Measurements from ENCODE around the gene ZFHX2. TPM values are rescaled to one million over a fixed set of nuclear protein-coding genes. Genes with fewer than 3 reads are reported as not detected.

The ZFHX2 gene
- total and polyA plus RNA-seq, 9 donors: 0.35 to 2.5 (median 1.8) TPM

DNA sequence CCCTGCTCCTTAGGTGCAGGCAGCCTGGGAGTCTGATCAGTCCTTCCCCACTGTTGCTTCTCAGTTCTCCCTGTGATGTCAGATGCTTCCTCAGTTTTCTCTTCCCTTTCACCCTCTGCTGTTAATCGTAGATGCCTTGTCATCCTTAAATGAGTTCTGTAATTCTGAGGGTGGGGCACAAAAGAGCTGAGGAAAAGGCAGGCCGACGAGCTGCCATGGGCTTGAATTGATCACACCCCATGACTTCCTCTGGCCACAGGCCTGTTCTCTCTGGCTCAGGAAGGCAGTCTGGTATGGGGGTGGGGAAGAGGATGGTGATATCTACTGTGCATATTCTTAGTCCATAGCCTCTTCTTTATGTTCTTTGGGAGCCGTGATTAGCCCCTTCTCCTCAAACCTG lies 21.3 kb upstream of the ZFHX2 start:
- H3K27me3 ChIP-seq (ENCODE audit: control insufficient read depth, insufficient read depth, low read length): peaks cover 64% of the 10 kb centered on the region
- WGBS (ENCODE audit: insufficient coverage): no CpG with 5 or more reads among the region's 4 CpGs
- no peak overlapping the region for H3K27ac ChIP-seq (ENCODE audit: low read length)

DNA sequence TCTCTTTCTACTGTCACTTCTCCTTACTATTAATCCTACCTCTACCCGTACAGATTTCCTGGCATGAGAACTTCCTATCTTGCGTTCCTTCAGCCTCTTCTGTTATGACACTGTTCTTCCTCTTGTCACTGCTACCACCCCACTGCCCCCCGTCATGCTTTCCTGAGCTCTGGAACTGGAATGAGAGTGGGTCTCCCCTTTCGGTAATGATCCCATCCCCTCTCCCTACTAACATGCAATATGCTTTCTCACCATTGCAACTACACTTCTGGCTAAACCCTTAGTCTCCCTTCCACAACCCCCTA lies 20.9 kb upstream of the ZFHX2 start:
- Histone ChIP-seq H3K36me3 (ENCODE audit: control insufficient read depth, insufficient read depth, low read length) (no peaks in the 10 kb centered on the region), H3K9me3 (replicated peaks; ENCODE audit: control insufficient read depth, low read depth, low read length) (no peaks in the 10 kb centered on the region), H3K27ac (ENCODE audit: low read length) (no peak overlapping the region), H3K4me3 (ENCODE audit: low read length) (no peak overlapping the region), H3K27me3 (ENCODE audit: control insufficient read depth, insufficient read depth, low read length) (peaks cover 61% of the 10 kb centered on the region), H3K4me1 (ENCODE audit: control insufficient read depth, insufficient read depth, low read length) (peaks cover 12% of the 10 kb centered on the region)
- 51% methylated on average over 4 of the region's 4 CpGs for WGBS (ENCODE audit: insufficient coverage)
- DNase-seq: no peak

More for the DNA sequence above, 21.3 kb upstream of the ZFHX2 start:
- no peaks in the 10 kb centered on the region for H3K36me3 ChIP-seq (ENCODE audit: control insufficient read depth, insufficient read depth, low read length)
- H3K9me3 ChIP-seq (replicated peaks; ENCODE audit: control insufficient read depth, low read depth, low read length): no peaks in the 10 kb centered on the region
- H3K4me1 ChIP-seq (ENCODE audit: control insufficient read depth, insufficient read depth, low read length): peaks cover 8% of the 10 kb centered on the region
- DNase-seq: peak; percentile 46
- no peak overlapping the region for H3K4me3 ChIP-seq (ENCODE audit: low read length)

DNA sequence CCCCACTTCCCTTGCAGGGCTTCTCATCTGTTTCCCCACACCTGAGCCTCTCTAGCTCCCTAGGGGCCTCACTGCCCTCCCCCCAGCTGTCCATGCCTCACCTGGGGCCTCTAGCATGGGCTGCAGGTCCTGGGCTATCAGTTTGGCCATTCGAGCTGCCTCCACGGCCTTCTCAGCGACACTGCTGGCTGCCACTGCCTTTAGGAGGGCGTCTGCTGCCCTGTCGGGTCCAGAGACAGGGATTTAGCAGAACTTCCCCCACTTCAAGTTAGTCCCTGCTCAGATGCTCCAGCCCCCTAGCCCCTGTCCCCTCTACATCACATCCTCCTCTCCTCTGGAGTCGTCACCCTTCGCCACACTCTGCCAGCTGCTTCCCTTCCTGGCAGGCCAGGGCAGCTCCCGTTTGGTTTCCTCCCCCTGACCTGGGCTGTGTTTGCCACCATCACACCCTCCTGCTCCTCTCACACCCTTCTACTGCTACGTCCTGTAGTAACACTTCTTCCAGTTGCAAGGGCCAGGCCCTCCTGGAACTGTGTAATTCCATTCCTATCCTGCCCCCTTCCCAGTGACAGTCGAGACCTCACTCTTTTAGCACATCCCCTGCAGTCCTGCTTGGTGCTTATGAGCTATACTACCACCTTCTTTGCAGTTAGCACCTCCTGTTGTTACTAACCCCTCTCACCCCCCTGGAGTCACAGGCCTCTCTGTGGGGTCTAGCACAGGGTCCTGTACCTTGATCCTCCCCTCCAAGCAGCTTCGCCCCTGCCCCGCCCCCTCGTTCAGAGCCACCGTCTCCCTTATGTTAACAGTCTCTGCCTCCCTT lies 20.3 kb upstream of the ZFHX2 start:
- 43% methylated on average over 14 of the region's 14 CpGs for WGBS (ENCODE audit: insufficient coverage)
- no peak for DNase-seq
- Histone ChIP-seq H3K27ac (ENCODE audit: low read length) (no peak overlapping the region), H3K4me3 (ENCODE audit: low read length) (no peak overlapping the region), H3K36me3 (ENCODE audit: control insufficient read depth, insufficient read depth, low read length) (no peaks in the 10 kb centered on the region), H3K27me3 (ENCODE audit: control insufficient read depth, insufficient read depth, low read length) (peaks cover 55% of the 10 kb centered on the region), H3K9me3 (replicated peaks; ENCODE audit: control insufficient read depth, low read depth, low read length) (no peaks in the 10 kb centered on the region), H3K4me1 (ENCODE audit: control insufficient read depth, insufficient read depth, low read length) (peaks cover 15% of the 10 kb centered on the region)

DNA sequence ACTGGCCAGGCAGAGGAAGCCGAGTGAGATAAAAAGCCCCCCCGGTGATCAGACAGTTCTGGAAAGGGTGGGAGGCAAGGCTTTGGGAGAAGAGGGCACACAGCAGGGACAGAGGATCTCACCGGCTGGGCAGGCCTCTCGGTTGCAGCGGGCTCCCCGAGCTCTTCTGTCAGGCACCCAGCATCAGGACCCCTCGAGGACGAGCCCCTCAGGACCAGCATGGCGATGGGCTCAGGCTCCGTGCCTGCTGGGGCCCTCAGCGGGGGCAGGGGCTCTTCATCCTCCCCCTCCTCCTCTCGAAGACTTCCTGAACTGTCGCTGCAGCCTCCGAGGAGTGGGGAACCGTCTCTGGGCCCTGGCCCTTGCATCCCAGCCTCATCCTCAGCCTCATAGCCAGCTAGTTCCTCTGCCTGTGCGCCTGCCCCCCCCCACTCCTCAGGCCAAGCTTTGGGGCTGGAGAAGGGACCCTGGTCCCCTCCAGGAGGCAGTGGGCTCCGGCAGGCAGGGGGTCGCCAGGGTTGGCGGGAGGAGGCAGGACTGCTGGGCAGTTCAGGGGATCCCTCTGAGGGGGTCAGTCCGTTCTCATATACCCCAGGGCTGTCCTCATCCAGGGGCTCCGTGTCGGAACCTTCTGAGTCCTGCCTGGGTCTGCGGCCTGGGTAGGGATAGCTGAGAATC lies 19.4 kb upstream of the ZFHX2 start:
- DNase-seq: no peak
- no peaks in the 10 kb centered on the region for H3K9me3 ChIP-seq (replicated peaks; ENCODE audit: control insufficient read depth, low read depth, low read length)
- H3K4me1 ChIP-seq (ENCODE audit: control insufficient read depth, insufficient read depth, low read length): peaks cover 16% of the 10 kb centered on the region
- peaks cover 47% of the 10 kb centered on the region for H3K27me3 ChIP-seq (ENCODE audit: control insufficient read depth, insufficient read depth, low read length)
- WGBS (ENCODE audit: insufficient coverage): 81% methylated on average over 20 of the region's 23 CpGs
- H3K36me3 ChIP-seq (ENCODE audit: control insufficient read depth, insufficient read depth, low read length): no peaks in the 10 kb centered on the region
- H3K4me3 ChIP-seq (ENCODE audit: low read length): no peak overlapping the region
- H3K27ac ChIP-seq (ENCODE audit: low read length): no peak overlapping the region

DNA sequence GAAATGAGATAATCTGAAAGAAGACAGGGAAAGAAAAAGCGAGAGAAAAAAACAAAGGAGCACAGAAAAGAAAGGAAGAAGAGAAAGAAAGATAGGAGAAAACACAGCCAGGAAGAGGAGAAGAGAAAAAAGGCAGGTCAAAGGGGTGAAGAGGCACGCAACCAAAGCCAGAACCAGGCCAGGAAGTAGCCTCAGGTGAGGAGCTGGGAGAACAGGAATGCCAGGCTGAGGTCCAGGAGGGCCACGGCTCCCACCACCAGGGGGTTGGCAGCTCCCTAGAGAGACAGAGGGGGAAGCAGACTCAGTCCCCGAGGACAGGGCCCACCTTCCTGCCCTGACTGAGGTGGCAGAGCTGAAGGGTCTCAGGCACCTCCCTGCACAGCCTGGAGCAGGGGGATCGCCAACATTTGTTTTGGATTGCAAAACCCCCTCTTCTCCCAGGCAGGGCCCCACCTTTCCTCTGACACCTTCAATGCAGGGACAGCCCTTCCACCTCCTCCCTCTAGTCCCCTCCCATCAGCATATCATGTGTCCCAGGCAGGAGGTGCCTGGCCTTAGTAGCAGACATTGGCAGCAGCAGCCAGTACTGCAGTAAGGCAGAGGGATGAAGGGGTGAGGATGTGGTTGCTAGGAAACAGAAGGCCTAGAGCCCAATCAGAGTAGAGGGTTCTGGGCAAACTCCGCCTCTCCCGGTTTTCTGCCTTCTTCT lies 18.0 kb upstream of the ZFHX2 start:
- no peaks in the 10 kb centered on the region for H3K9me3 ChIP-seq (replicated peaks; ENCODE audit: control insufficient read depth, low read depth, low read length)
- no peak overlapping the region for H3K4me3 ChIP-seq (ENCODE audit: low read length)
- WGBS (ENCODE audit: insufficient coverage): 47% methylated on average over 5 of the region's 7 CpGs
- H3K4me1 ChIP-seq (ENCODE audit: control insufficient read depth, insufficient read depth, low read length): peaks cover 16% of the 10 kb centered on the region
- H3K27ac ChIP-seq (ENCODE audit: low read length): no peak overlapping the region
- H3K36me3 ChIP-seq (ENCODE audit: control insufficient read depth, insufficient read depth, low read length): no peaks in the 10 kb centered on the region
- H3K27me3 ChIP-seq (ENCODE audit: control insufficient read depth, insufficient read depth, low read length): peaks cover 35% of the 10 kb centered on the region
- DNase-seq: peak; percentile 48

DNA sequence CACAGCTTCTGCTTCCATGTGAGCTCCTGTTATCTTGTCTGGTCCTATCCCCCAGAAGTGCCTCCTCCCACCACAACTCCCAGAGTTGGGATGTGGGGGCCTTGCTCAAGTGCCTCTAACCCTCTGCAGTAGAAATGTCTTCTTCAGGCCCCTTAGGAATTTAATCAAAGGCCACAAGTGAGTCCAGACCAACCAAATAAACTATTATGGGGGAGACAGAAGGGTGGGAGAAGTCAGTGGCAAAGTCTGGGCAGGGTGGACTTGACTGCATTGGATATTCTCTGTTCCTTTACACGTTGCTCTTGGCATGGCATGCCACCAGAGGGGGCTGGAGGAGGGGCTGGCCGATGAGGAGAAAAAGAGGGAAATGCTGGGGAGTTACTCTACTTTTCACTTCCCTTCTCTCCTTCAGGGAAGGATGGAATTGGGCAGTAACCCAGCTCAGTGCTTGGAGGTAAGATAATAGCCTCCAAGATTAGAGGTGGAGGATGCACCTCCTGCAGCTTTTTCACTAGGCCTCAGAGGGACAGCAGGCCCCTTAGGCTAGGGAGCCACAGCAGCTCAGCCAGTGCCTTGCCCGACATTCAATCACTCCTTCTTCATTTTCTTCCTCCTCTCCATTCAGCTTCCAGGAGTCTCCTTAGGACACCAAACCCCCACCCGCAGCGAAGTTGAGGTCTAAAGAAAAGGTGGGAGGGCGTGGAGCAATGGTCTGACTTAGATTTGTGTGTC lies 17.2 kb upstream of the ZFHX2 start:
- no CpG with 5 or more reads among the region's 6 CpGs for WGBS (ENCODE audit: insufficient coverage)
- H3K27ac ChIP-seq (ENCODE audit: low read length): no peak overlapping the region

DNA sequence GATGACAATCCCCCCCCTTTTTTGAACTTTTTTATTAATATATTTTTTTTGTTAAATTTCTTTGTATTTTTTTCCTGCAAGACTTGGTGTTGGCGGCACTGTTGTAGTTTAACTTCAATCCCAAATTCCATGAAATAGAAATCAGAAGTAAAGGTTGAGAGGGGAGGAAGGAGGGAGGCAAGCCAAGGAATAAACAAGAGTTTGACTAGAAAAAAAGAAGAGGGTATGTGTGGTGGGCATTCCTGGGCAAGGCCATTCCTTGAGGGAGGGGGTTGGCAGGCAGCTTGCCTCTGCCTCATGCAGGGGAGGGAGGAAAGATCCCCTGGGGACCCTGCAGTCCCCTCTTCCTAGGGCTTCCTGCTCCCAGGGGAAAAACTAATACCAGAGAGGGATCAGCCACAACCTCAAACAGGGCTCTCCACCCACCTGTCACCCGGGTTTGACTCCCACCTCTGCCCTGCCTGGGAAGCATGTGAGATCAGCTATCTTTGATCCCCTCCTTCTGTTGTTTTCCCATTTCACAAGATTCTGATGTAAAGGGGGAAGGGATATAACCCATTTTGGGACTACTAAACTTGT lies 16.5 kb upstream of the ZFHX2 start:
- H3K27ac ChIP-seq (ENCODE audit: low read length): peak overlapping the region; percentile 2

More for the DNA sequence above, 17.2 kb upstream of the ZFHX2 start:
- H3K4me1 ChIP-seq (ENCODE audit: control insufficient read depth, insufficient read depth, low read length): peaks cover 16% of the 10 kb centered on the region
- no peaks in the 10 kb centered on the region for H3K9me3 ChIP-seq (replicated peaks; ENCODE audit: control insufficient read depth, low read depth, low read length)
- H3K4me3 ChIP-seq (ENCODE audit: low read length): no peak overlapping the region
- H3K27me3 ChIP-seq (ENCODE audit: control insufficient read depth, insufficient read depth, low read length): peaks cover 31% of the 10 kb centered on the region
- H3K36me3 ChIP-seq (ENCODE audit: control insufficient read depth, insufficient read depth, low read length): no peaks in the 10 kb centered on the region
- peak; percentile 52 for DNase-seq

DNA sequence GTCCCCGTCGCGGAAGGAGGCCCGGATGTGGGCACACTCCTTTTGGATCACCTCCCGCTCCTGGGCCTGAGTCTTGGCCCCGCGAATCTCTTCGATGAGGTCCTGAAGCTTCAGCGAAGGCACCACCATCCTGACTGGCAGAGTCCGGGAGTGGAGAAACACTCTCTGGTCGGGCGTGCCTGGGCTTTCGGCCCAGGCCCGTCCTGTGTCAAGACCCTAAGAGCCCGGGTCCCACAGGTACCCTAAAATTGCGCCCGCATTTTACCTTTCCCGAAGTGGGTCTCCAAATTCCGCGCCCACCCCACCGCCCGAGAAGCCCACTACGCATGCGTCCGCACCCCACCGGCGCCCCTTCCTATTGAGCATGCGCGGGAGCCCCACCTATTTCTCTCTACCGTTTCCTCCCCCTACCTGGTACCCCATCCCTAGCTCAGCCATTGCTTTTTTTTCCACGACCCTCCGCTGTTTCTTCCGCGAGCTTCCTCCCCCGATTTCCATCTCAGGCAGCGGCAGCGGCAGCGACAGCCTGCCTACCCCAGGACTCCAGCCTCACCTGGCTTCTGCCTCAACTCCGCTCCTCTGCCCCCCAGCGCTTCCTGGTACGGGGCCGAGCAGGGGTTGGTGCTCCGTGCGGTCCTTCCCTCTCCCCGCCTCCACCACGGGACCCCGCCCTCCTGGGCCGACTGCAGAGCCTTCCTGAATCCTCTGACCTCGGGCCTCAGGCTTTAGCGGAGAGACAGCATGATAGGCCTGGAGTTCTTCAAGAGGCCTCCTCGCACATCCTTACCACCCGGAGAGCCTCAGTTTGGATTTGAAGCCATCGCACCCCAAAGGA lies 15.8 kb upstream of the ZFHX2 start, which contains the start of gene AP1G2:
Gene AP1G2, minus strand, starts transcription at position 606 of the 835 bp plus-strand sequence. Its CDS starts 477 bp downstream, at position 129.
- Histone ChIP-seq H3K4me1 (ENCODE audit: control insufficient read depth, insufficient read depth, low read length) (peaks cover 16% of the 10 kb centered on the region), H3K4me3 (ENCODE audit: low read length) (peak within 1 kb of the TSS; percentile 56), H3K27me3 (ENCODE audit: control insufficient read depth, insufficient read depth, low read length) (peaks cover 17% of the 10 kb centered on the region), H3K27ac (ENCODE audit: low read length) (peak within 1 kb of the TSS; percentile 2), H3K36me3 (ENCODE audit: control insufficient read depth, insufficient read depth, low read length) (no peaks in the 10 kb centered on the region), H3K9me3 (replicated peaks; ENCODE audit: control insufficient read depth, low read depth, low read length) (no peaks in the 10 kb centered on the region)
- peak; percentile 89 for DNase-seq
- 0% methylated on average over 50 of the region's 53 CpGs for WGBS (ENCODE audit: insufficient coverage)

More for the DNA sequence above, 16.5 kb upstream of the ZFHX2 start:
- Histone ChIP-seq H3K9me3 (replicated peaks; ENCODE audit: control insufficient read depth, low read depth, low read length) (no peaks in the 10 kb centered on the region), H3K4me1 (ENCODE audit: control insufficient read depth, insufficient read depth, low read length) (peaks cover 16% of the 10 kb centered on the region), H3K4me3 (ENCODE audit: low read length) (peak overlapping the region; percentile 56), H3K36me3 (ENCODE audit: control insufficient read depth, insufficient read depth, low read length) (no peaks in the 10 kb centered on the region), H3K27me3 (ENCODE audit: control insufficient read depth, insufficient read depth, low read length) (peaks cover 24% of the 10 kb centered on the region)
- WGBS (ENCODE audit: insufficient coverage): no CpG with 5 or more reads among the region's 2 CpGs
- DNase-seq: no peak

DNA sequence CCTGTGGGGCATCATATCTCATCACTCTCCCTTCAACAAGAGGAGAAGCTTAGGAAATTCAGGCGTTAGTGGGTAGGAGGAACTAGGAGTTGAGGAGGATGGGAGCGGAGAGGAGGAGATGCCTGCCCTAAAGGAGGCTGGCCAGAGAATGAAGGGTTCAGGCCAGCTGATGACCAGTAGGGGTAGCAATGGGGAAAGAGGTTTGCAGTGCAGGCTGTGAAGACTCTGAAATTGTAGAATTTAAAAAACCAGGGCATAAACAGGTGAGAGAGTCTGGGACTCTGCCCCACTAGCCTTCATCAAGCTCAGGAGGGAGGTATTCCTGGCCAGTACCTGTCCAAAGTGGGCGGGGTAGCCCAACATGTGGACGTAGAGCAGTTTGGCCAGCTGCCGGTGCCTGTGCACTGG lies 15.2 kb upstream of the ZFHX2 start:
- DNase-seq: peak; percentile 47
- Histone ChIP-seq H3K36me3 (ENCODE audit: control insufficient read depth, insufficient read depth, low read length) (peaks cover under 1% of the 10 kb centered on the region), H3K27ac (ENCODE audit: low read length) (no peak overlapping the region), H3K27me3 (ENCODE audit: control insufficient read depth, insufficient read depth, low read length) (peaks cover 12% of the 10 kb centered on the region), H3K9me3 (replicated peaks; ENCODE audit: control insufficient read depth, low read depth, low read length) (no peaks in the 10 kb centered on the region), H3K4me1 (ENCODE audit: control insufficient read depth, insufficient read depth, low read length) (peaks cover 16% of the 10 kb centered on the region), H3K4me3 (ENCODE audit: low read length) (peak overlapping the region; percentile 56)
- 4% methylated on average over 5 of the region's 5 CpGs for WGBS (ENCODE audit: insufficient coverage)
